Measurements from ENCODE around the gene TEAD1.

DNA sequence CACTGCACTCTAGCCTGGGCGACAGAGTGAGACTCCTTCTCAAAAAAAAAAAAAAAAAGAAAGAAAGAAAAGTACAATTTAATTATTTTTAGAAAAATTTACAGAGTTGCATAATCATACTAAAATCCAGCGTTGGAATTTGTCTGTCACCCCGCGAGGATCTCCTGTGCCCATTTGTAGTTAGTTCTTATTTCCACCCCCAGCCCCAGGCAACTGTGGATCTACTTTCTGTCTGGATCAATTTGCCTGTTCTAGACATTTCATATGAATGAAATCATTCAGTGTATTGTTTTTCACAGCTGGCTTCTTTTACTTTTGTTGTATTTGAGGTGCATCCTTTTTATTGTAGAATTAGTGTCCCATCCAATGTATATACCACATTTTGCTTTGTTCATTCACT, 232.3 kb downstream of the TEAD1 start:
- no peak for TF ChIP-seq POLR2A (IDR thresholded peaks at IDR 0.05)
- TF ChIP-seq, protein P1, sequence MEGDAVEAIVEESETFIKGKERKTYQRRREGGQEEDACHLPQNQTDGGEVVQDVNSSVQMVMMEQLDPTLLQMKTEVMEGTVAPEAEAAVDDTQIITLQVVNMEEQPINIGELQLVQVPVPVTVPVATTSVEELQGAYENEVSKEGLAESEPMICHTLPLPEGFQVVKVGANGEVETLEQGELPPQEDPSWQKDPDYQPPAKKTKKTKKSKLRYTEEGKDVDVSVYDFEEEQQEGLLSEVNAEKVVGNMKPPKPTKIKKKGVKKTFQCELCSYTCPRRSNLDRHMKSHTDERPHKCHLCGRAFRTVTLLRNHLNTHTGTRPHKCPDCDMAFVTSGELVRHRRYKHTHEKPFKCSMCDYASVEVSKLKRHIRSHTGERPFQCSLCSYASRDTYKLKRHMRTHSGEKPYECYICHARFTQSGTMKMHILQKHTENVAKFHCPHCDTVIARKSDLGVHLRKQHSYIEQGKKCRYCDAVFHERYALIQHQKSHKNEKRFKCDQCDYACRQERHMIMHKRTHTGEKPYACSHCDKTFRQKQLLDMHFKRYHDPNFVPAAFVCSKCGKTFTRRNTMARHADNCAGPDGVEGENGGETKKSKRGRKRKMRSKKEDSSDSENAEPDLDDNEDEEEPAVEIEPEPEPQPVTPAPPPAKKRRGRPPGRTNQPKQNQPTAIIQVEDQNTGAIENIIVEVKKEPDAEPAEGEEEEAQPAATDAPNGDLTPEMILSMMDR (IDR thresholded peaks at IDR 0.05), result no peak
